ENCODE measurements around the gene ZNF787. TPM values are rescaled to one million over a fixed set of nuclear protein-coding genes. Genes with fewer than 3 reads are reported as not detected.

Gene ZNF787
- total RNA-seq, 1 donor from 2014 or later: 33.9 TPM

DNA sequence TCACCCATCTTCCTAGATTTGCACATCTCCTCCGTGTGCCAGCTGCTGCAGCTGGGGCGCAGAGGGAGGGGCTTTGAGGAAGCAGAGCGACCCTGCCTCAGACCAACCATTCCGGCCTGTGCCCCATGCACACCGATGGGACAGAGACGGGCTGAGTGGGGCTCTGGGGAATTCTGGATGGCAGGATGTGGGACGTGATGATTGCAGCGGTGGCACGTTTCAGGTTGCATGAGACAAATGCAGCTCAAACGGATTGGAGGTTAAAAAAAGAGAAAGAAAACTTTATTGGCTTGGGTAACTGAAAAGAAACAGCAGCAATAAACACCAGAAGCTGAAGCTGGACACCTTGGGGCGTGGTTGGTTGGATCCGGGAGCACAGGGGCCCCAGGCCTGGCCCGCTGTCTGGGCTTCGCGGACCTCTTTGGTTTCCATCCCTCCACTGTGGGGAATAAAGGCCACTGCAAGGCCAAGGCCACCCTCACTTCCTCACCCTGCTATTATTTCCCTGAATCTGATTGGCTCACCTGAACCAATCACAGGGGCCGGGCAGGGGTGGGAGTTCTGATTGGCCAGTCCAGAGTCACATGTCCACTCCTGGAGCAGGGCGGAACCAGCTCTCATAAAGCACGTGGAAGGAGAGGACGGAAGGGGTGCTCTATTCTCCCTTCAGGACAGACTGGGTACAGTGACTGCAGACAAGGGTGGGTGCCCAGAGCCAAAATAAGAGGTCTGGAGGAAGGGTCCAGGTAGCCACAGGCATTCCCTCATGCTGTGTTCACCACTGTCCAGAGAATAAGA is 6.1 kb upstream of the ZNF787 start:
- ATAC-seq (ENCODE audit: poor library complexity): no peak
- intact Hi-C loops (cut with DNase I): no loop called here
- DNase-seq: no peak

GRCh38 chr19:56125806-56126590 is 4.9 kb upstream of the ZNF787 start:
- intact Hi-C loops (cut with DNase I): no loop called here
- ATAC-seq (ENCODE audit: poor library complexity) (no peak), DNase-seq (no peak)

DNA sequence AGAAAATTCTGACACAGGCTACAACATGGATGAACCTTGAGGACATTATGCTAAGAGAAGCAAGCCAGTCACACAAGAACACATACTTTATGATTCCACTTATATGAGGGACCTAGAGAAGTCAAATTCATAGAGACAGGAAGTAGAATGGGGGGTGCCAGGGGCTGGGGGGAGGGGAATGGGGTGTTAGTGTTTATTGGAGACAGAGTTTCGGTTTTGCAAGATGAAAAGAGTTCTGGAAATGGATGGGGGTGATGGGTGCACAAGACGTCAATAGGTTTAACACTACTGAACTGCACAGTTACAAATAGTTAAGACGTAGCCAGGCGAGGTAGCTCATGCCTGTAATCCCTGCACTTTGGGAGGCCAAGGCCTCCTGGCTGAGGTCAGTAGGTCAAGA is 3.5 kb upstream of the ZNF787 start:
- no peak for ATAC-seq (ENCODE audit: poor library complexity)
- intact Hi-C loops (cut with DNase I): no loop called here
- no peak for DNase-seq

GRCh38 chr19:56123266-56123891 is 2.3 kb upstream of the ZNF787 start:
- ATAC-seq (ENCODE audit: poor library complexity) (no peak), DNase-seq (no peak)
- intact Hi-C loops (cut with DNase I): no loop called here

- DNase-seq: peak; percentile 91
- peak; percentile 53 for ATAC-seq (ENCODE audit: poor library complexity)
- intact Hi-C loops (cut with DNase I): loop anchor here (2.0 kb wide), 1 partner anchor 20 kb away; the partner anchor contains the start of gene ZNF444
Observed at GRCh38 chr19:56120371-56121179, 520 bp downstream of the ZNF787 start.

DNA sequence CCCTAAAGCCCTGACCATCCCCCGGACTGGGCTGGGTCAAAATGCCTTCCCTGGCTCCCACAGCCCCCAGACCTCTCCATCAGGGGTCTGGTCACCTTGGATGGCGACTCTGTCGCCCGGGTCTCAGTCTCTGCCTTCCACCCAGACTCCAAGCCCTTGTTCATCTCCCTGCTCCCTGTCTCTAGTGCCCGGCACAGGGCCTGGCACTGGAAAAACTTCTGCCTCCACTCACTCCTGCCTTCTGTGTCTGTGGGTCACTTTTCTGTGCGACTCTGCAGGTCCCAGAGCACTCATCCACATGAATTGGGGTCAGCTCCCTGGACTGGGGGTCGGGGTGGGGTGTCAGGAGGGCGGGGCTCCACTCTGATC is 1.1 kb downstream of the ZNF787 start:
- no peak for ATAC-seq (ENCODE audit: poor library complexity)
- intact Hi-C loops (cut with DNase I): loop anchor here (2.0 kb wide), 1 partner anchor 21 kb away; the partner anchor contains the start of gene ZNF444

GRCh38 chr19:56119582-56119978 is 1.5 kb downstream of the ZNF787 start:
- DNase-seq (no peak), ATAC-seq (ENCODE audit: poor library complexity) (no peak)
- intact Hi-C loops (cut with DNase I): no loop called here

More for the DNA sequence above, 1.1 kb downstream of the ZNF787 start:
- no peak for DNase-seq

- intact Hi-C loops (cut with DNase I): no loop called here
- DNase-seq: no peak
- ATAC-seq (ENCODE audit: poor library complexity): no peak
Observed at GRCh38 chr19:56118666-56119581, 2.2 kb downstream of the ZNF787 start.

DNA sequence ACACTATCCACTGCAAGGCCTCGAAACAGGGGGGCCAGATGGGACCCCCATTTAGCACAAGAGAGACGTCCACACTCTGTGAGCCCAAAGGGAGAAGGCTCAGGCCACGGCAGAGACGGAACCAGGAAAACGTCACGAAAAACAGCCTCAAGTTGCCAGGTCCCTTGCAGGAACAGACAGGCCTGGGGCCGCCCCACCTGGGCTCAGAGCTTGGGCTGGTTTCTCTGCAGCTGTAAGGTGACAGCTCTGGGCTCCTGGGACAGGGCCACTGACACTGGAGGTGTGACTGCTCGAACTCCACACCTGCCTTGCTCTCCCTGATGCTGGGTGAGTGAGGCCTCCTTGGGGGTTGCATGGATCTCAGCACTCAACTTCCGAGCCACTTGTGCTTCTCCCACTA is 3.2 kb downstream of the ZNF787 start:
- DNase-seq (no peak), ATAC-seq (ENCODE audit: poor library complexity) (no peak)
- intact Hi-C loops (cut with DNase I): no loop called here

DNA sequence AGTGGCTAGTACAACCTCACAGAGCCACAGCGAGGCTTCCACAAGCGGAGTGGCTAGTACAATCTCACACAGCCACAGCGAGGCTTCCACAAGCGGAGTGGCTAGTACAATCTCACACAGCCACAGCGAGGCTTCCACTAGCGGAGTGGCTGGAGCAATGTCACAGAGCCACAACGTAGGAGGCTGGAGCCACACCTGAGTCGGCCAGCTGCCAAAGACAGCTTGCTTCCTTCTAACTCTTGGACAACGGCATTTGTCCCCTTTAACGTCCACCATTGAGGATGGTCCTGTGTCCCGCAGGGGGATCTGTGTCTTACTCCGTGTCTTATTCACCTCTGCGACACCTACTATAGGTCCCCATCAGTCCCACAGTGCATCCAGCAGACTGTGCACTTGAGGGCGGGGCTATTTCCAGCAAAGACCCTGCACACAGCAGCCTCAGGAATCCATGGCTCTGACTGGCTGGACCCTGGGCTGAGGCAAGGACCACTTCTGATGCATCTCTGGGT is 3.7 kb downstream of the ZNF787 start:
- intact Hi-C loops (cut with DNase I): no loop called here
- DNase-seq (no peak), ATAC-seq (ENCODE audit: poor library complexity) (no peak)

GRCh38 chr19:56116606-56117005 is 4.5 kb downstream of the ZNF787 start:
- intact Hi-C loops (cut with DNase I): no loop called here
- ATAC-seq (ENCODE audit: poor library complexity): no peak
- no peak for DNase-seq

DNA sequence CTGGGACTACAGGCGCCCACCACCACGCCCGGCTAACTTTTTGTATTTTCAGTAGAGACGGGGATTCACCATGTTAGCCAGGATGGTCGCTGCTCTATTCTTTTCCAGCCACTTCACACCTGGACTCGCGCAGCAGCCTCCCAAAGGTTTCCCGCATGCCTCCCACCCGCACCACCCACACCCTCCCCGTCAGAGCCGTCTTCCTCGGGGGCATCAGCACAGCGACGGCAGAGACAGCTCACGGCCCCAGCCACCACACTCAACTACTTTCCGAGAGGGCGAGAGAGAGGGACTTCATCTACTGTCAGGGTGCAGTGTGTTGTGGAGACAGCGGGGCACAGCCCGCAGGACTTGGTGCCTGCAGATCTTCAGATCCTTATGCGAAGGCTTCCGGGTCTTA is 5.6 kb downstream of the ZNF787 start:
- intact Hi-C loops (cut with DNase I): no loop called here
- DNase-seq: no peak
- ATAC-seq (ENCODE audit: poor library complexity): no peak

DNA sequence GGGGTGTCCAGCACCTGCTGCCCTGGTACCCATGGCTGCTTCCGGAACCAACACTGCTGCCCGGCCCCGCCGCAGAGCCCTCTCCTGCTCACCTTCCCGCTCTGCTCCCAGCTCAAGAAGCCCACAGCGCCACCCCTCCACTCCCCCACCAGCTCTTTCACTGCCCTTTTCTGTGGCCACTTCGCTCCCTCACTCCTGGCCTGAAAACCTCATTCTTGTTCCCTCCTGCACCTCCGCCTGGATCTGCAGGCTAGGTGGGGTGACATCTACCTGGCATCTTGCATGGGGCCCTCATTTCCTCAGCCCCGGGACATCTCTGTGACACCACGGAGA is 6.4 kb downstream of the ZNF787 start:
- no peak for ATAC-seq (ENCODE audit: poor library complexity)
- intact Hi-C loops (cut with DNase I): no loop called here
- DNase-seq: no peak

GRCh38 chr19:56114051-56114777 is 6.9 kb downstream of the ZNF787 start:
- intact Hi-C loops (cut with DNase I): no loop called here
- no peak for DNase-seq
- no peak for ATAC-seq (ENCODE audit: poor library complexity)

GRCh38 chr19:56113074-56113632 is 7.9 kb downstream of the ZNF787 start:
- ATAC-seq (ENCODE audit: poor library complexity) (no peak), DNase-seq (no peak)
- intact Hi-C loops (cut with DNase I): no loop called here

GRCh38 chr19:56112313-56112709 is 8.8 kb downstream of the ZNF787 start:
- no peak for ATAC-seq (ENCODE audit: poor library complexity)
- intact Hi-C loops (cut with DNase I): no loop called here

More at GRCh38 chr19:56112313-56112709, 8.8 kb downstream of the ZNF787 start:
- DNase-seq: no peak
